Fibroblast of lung (primary cell): Measurements from ENCODE around the gene C1QTNF12.

ENCODE experiments used
- EZH2 ChIP-seq: IDR thresholded peaks from 2 replicates; pipeline ENCODE4 v1.5.1; 2012; ENCODE audit warnings: low read length, control low read depth, mild to moderate bottlenecking; ENCODE audit errors: missing control alignments
- TF ChIP-seq, protein P1 (sequence below), 2 donors: IDR thresholded peaks in 1 of 2; conservative IDR thresholded peaks in 1 of 2; 1 replicate in 1 of 2; 2 replicates in 1 of 2; pipeline ENCODE4 v1.5.1; 2011 to 2012; ENCODE audit warnings: low read length in 2 of 2, control low read depth in 1 of 2, inconsistent platforms in 1 of 2, low read depth in 1 of 2, mild to moderate bottlenecking in 1 of 2

DNA sequence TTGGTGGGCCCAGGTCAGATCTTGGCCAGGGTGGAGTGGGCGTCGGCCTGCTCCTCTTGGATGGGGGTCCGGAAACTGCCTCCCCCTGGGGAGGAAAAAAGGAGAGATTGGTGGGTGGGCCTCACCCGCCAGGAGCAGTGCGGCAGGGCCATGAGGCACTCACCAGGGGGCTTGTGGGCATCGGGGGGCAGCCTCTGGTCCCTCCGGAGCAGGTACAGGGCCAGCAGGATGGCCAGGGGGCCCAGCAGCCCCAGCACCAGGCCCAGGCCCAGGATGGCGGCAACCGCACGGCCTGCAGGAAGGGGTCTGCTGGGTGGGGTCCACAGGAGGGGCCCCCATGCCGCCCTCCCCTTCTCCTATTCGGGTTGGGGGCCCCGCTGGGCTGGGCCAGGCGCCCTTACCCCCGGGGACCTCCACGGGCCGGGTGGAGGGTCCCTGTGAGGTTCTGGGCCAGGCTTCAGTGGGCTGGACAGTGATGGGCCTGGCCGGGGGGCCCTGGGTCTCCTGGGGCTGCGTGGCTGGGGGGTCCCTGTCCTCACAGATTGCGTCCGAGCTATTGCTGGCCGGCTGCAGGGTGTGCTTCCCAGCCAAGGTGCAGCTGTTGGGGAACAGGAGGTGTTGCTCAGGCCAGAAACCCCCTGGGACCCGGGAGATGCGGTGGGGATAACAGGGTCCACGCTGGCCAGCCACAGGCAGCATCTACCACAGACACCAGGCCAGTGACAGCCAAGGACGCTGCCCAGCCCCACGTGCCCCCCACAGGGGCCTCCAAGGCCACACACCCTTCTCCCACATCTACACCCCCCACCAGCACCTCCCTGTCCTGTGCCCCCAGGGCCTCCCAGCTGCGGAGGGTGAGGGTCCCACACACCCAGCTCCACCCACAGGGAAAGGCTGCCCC lies 34.7 kb downstream of the C1QTNF12 start:
- TF ChIP-seq, protein P1, sequence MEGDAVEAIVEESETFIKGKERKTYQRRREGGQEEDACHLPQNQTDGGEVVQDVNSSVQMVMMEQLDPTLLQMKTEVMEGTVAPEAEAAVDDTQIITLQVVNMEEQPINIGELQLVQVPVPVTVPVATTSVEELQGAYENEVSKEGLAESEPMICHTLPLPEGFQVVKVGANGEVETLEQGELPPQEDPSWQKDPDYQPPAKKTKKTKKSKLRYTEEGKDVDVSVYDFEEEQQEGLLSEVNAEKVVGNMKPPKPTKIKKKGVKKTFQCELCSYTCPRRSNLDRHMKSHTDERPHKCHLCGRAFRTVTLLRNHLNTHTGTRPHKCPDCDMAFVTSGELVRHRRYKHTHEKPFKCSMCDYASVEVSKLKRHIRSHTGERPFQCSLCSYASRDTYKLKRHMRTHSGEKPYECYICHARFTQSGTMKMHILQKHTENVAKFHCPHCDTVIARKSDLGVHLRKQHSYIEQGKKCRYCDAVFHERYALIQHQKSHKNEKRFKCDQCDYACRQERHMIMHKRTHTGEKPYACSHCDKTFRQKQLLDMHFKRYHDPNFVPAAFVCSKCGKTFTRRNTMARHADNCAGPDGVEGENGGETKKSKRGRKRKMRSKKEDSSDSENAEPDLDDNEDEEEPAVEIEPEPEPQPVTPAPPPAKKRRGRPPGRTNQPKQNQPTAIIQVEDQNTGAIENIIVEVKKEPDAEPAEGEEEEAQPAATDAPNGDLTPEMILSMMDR (conservative IDR thresholded peaks at IDR 0.05 in 1 of 2, IDR thresholded peaks at IDR 0.05 in 1 of 2; ENCODE audit: low read depth in 1 of 2, low read length in 2 of 2): no peak
- TF ChIP-seq EZH2: no peak
